Esophagus squamous epithelium (tissue), 4 donors: Measurements from ENCODE around the gene MEGF6.

ENCODE experiments used
- POLR2A ChIP-seq, 4 donors: fragments of 450-650 bp; IDR thresholded peaks; one replicate each; pipeline ENCODE4 v1.6.1; 2017; ENCODE audit warnings: antibody characterized with exemption in 4 of 4, mild to moderate bottlenecking in 4 of 4, moderate library complexity in 3 of 4
- TF ChIP-seq, protein P1 (sequence below), 6 experiments: fragments of 450-650 bp in 4 of 6; fragments of 200-600 bp in 2 of 6; sonication (generic) in 2 of 6; IDR thresholded peaks; one replicate each; pipeline ENCODE4 v1.5.1; 2016 to 2019; ENCODE audit warnings: antibody characterized with exemption in 6 of 6, mild to moderate bottlenecking in 4 of 6, moderate library complexity in 4 of 6

- TF ChIP-seq POLR2A (IDR thresholded peaks at IDR 0.05) = no peak
- TF ChIP-seq, protein P1, sequence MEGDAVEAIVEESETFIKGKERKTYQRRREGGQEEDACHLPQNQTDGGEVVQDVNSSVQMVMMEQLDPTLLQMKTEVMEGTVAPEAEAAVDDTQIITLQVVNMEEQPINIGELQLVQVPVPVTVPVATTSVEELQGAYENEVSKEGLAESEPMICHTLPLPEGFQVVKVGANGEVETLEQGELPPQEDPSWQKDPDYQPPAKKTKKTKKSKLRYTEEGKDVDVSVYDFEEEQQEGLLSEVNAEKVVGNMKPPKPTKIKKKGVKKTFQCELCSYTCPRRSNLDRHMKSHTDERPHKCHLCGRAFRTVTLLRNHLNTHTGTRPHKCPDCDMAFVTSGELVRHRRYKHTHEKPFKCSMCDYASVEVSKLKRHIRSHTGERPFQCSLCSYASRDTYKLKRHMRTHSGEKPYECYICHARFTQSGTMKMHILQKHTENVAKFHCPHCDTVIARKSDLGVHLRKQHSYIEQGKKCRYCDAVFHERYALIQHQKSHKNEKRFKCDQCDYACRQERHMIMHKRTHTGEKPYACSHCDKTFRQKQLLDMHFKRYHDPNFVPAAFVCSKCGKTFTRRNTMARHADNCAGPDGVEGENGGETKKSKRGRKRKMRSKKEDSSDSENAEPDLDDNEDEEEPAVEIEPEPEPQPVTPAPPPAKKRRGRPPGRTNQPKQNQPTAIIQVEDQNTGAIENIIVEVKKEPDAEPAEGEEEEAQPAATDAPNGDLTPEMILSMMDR (IDR thresholded peaks at IDR 0.05) = no peak
Observed at GRCh38 chr1:3469849-3470649, 141.3 kb downstream of the MEGF6 start.
